Ovary (tissue), 3 donors: ENCODE data around the gene PARN.

Experiments
- CTCF ChIP-seq, 3 donors: fragments of 450-650 bp in 2 of 3; fragments of 200-600 bp in 1 of 3; IDR thresholded peaks; one replicate each; pipeline versions ENCODE4 v1.5.1 to v1.8.0; 2016 to 2022; ENCODE audit warnings: antibody characterized with exemption in 3 of 3, mild to moderate bottlenecking in 1 of 3
- POLR2A ChIP-seq: fragments of 450-650 bp; IDR thresholded peaks from one replicate; pipeline ENCODE4 v1.6.1; 2017; ENCODE audit warnings: antibody characterized with exemption, mild to moderate bottlenecking, moderate library complexity
- donor health status: DM: no; HTN: no; CAD: no.

GRCh38 chr16:14407786-14408399 lies 222.2 kb downstream of the PARN start:
- TF ChIP-seq CTCF (IDR thresholded peaks at IDR 0.05): no peak
- TF ChIP-seq POLR2A: no peak
